SK-N-MC (cell line): ENCODE data around the gene PEPD.

Experiments
- EZH2 ChIP-seq: fragments of 200-600 bp; sonication (generic); IDR thresholded peaks from one replicate; pipeline ENCODE4 v1.6.1; 2017; ENCODE audit warnings: antibody characterized with exemption
- POLR2AphosphoS5 ChIP-seq: IDR thresholded peaks from 2 replicates; pipeline ENCODE4 v1.6.1; 2012; ENCODE audit warnings: mild to moderate bottlenecking, low read depth, low read length, borderline replicate concordance

DNA sequence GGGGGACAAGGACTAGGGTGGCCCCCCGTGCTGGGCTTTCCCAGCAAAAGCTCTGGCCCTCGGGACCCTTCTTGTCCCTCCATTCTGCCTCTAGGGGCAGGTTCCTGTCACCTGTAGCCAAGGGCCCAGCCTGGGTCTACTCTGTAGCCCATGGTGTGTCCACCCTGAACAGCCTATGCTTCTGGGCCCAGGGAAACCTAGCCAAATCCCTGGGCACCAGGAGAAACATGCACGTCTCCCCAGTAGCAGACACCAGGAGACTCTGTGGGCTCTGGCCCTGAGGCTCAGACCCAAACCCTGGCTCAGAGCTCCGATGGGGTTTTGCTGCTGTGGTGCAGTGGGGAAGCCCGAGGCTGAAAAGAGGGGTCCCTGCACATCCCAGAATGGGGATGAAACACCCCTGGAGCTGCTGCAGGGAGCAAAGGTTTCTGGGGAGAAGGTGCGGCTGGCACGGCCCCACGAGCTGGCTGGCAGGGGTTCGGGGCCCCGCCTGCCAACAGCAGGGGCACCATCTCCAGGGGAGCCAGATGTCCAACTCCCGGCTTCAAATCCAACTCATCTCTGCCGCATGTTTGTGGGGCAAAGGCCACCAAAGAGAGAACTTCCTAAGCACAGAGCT, 129.9 kb downstream of the PEPD start:
- TF ChIP-seq EZH2 (no peak), POLR2AphosphoS5 (no peak)
